Activated T-cell treated with anti-CD3 and anti-CD28 coated beads, Interleukin-2, amount 50 U/mL, for 48 hours (primary cell): ENCODE measurements around the gene PLK3.
"Not testable (repeated sequence)": the region's sequence is repeated elsewhere in the genome, so short reads cannot be mapped to it uniquely, and the experiment has no call there.

ENCODE experiments used
- DNase-seq, 2 experiments: peaks; one replicate each; pipeline ENCODE4 v3.0.0-alpha.2; 2020

The PLK3 gene

GRCh38 chr1:44788120-44788860, 11.9 kb upstream of the PLK3 start, which contains the start of gene BEST4:
BEST4 (minus strand) TSS chr1:44788170; CDS start chr1:44787705, 465 bp downstream.
- no peak for DNase-seq

- peak in 1 of 2 experiments; percentile 11 for DNase-seq
Measured at GRCh38 chr1:44790968-44791801, 9.0 kb upstream of the PLK3 start.

GRCh38 chr1:44792736-44793502, 7.3 kb upstream of the PLK3 start:
- peak in 1 of 2 experiments; percentile 15 for DNase-seq

- DNase-seq = not testable (repeated sequence)
Measured at GRCh38 chr1:44797886-44798285, 2.3 kb upstream of the PLK3 start.

GRCh38 chr1:44798481-44799365, 1.5 kb upstream of the PLK3 start:
- no peak for DNase-seq

GRCh38 chr1:44801491-44802305, 1.5 kb downstream of the PLK3 start:
- peak; percentile 60 to 61 for DNase-seq

GRCh38 chr1:44802306-44803061, 2.3 kb downstream of the PLK3 start:
- DNase-seq = no peak

GRCh38 chr1:44803062-44803311, 2.8 kb downstream of the PLK3 start:
- no peak for DNase-seq

- DNase-seq = no peak
Measured at GRCh38 chr1:44803312-44804095, 3.3 kb downstream of the PLK3 start.

- peak in 1 of 2 experiments; percentile 29 for DNase-seq
Measured at GRCh38 chr1:44805311-44806024, 5.3 kb downstream of the PLK3 start.

- no peak for DNase-seq
Measured at GRCh38 chr1:44806025-44806703, 6.0 kb downstream of the PLK3 start.

GRCh38 chr1:44806704-44807363, 6.7 kb downstream of the PLK3 start, which contains the start of gene DYNLT4:
DYNLT4 (minus strand) TSS chr1:44807351; CDS start chr1:44806668, 683 bp downstream.
- no peak for DNase-seq

GRCh38 chr1:44807364-44808062, 7.3 kb downstream of the PLK3 start:
- DNase-seq = peak; percentile 93 to 94

- DNase-seq = peak; percentile 89 to 90
Measured at GRCh38 chr1:44808063-44808937, 8.1 kb downstream of the PLK3 start, which contains the start of gene BTBD19. BTBD19 (plus strand) TSS chr1:44808523; CDS start chr1:44808821, 298 bp downstream.

GRCh38 chr1:44808938-44809917, 9.1 kb downstream of the PLK3 start:
- DNase-seq = peak; percentile 88 to 90
